ENCODE data around the gene ZNG1C. TPM values are rescaled to one million over a fixed set of nuclear protein-coding genes. Genes with fewer than 3 reads are reported as not detected.
"Not testable (repeated sequence)": the region's sequence is repeated elsewhere in the genome, so short reads cannot be mapped to it uniquely, and the experiment has no call there.

Gene ZNG1C
- 24.8 TPM for total RNA-seq

DNA sequence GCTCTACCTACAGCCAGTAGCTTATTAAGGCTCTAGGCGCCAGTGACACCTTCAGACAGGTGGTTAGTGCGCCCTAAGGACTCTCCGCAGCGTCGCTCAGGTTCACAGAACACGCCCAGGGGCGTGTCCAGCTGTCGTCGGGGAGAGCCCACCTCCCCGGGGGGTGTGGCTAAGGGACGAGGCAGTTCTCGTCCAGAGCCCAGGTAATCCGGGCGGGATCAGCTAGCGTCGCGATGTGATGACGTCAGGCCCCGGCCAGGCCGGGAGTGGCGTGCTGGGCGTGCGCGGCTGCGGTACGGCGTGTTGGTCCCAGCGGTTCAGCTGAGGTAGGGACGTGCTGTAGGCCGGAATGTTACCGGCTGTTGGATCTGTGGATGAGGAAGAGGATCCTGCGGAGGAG is at the start of gene ZNG1C:
ZNG1C (plus strand) TSS at position 301 of the 400 bp plus-strand sequence; CDS start at position 350, 49 bp downstream.
- H3K4me3 ChIP-seq; intact Hi-C loops (cut with DNase I); H3K27me3 ChIP-seq; H3K4me1 ChIP-seq; H3K27ac ChIP-seq; H3K36me3 ChIP-seq; H3K9me3 ChIP-seq; DNase-seq (ENCODE audit: extremely low spot score in 2 of 2): not testable (repeated sequence)

DNA sequence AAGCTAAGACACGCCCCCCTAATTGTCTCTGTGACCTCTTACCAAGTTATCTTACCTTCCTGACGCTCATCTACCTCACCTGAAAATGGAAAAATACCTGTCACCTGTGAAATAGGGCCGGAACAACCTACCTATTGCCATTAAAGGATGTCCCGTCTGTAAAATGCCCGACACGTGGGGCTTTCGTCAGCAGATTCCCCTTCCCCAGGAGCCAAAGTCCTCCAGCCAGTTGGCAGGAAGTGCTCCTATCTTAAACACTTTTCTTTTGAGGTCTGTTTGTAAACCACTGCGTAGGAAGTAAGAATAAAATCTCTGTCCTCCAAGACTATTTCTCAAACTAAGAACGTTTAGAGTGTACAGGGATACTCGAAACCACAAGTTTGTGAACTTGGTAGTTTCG is 654 bp downstream of the ZNG1C start:
- intact Hi-C loops (cut with DNase I); H3K4me3 ChIP-seq; H3K27ac ChIP-seq; H3K9me3 ChIP-seq; H3K36me3 ChIP-seq; H3K4me1 ChIP-seq; DNase-seq (ENCODE audit: extremely low spot score in 2 of 2); H3K27me3 ChIP-seq: not testable (repeated sequence)

DNA sequence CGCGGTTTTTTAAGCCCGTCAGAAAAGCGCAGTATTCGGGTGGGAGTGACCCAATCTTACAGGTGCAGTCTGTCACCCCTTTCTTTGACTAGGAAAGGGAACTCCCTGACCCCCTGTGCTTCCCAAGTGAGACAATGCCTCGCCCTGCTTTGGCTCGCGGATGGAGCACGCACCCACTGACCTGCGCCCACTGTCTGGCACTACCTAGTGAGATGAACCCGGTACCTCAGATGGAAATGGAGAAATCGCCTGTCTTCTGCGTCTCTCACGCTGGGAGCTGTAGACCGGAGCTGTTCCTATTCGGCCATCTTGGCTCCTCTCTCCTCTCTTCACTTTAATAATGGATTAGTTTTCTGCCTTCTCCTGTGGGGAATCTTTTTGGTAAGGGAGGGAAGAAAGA is 39.3 kb downstream of the ZNG1C start:
- H3K27me3 ChIP-seq; intact Hi-C loops (cut with DNase I); H3K36me3 ChIP-seq; H3K27ac ChIP-seq; H3K4me3 ChIP-seq; DNase-seq (ENCODE audit: extremely low spot score in 2 of 2); H3K9me3 ChIP-seq; H3K4me1 ChIP-seq: not testable (repeated sequence)

DNA sequence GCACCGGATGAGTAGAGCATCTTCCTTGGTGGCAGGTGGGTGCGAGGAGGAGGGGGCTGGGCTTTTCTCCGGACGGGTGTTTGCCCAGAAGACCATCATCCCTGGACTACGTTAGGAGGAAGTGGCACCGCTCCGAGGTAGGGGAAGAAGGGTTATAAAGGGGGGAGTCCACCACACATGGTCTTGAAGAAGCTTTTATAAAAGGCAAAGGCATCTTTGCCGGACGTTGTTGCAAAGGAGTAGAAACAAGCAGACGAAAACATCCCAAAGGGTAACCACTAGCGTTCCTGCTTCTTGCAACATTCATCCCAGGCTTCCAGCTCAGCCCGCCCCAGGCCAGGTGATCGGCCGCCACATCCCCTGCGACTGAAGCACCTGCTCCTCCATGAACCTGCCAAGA is 60.8 kb downstream of the ZNG1C start, which contains the start of gene FOXD4L3:
FOXD4L3 (plus strand) TSS at position 301 of the 400 bp plus-strand sequence; CDS start at position 386, 85 bp downstream.
- intact Hi-C loops (cut with DNase I); H3K4me3 ChIP-seq; H3K36me3 ChIP-seq; H3K4me1 ChIP-seq; H3K27me3 ChIP-seq; H3K27ac ChIP-seq; H3K9me3 ChIP-seq; DNase-seq (ENCODE audit: extremely low spot score in 2 of 2): not testable (repeated sequence)

DNA sequence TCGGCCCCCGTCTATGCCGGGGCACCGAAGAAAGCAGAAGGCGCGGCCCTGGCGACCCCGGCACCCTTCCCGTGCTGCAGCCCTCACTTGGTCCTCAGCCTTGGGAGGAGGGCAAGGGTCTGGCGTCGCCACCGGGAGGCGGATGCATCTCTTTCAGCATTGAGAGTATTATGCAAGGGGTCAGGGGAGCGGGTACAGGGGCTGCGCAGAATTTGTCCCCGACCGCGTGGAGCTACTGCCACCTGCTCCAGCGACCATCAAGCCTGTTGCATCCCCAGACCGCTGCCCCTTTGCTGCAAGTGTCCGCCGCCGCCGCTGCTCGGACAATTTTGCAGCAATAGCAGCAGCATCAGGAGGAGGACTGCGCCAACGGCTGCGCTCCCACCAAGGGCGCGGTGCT is 62.0 kb downstream of the ZNG1C start:
- H3K36me3 ChIP-seq; H3K27ac ChIP-seq; DNase-seq (ENCODE audit: extremely low spot score in 2 of 2); H3K4me3 ChIP-seq; H3K27me3 ChIP-seq; H3K4me1 ChIP-seq; intact Hi-C loops (cut with DNase I); H3K9me3 ChIP-seq: not testable (repeated sequence)

DNA sequence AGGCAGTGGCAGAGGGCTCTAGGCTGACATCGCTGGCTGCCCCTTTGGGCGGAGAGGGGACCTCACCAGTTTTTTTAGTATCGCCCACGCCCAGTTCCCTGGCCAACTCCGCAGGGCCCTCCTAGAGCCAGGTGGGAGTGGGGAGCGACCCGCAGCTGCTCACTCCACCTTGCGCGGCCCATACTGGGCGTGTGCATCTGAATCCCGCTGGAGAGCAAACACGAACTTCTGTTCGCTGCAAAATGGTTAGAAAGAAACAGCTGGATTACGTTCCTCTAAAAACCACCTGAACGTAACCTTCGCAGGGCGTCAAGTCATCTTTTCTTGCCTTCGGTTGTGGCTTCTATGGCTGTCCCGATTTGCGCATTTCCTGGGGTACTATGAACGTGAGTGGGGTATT is 62.4 kb downstream of the ZNG1C start:
- H3K27me3 ChIP-seq; H3K36me3 ChIP-seq; H3K4me1 ChIP-seq; H3K27ac ChIP-seq; H3K4me3 ChIP-seq; intact Hi-C loops (cut with DNase I); DNase-seq (ENCODE audit: extremely low spot score in 2 of 2); H3K9me3 ChIP-seq: not testable (repeated sequence)

DNA sequence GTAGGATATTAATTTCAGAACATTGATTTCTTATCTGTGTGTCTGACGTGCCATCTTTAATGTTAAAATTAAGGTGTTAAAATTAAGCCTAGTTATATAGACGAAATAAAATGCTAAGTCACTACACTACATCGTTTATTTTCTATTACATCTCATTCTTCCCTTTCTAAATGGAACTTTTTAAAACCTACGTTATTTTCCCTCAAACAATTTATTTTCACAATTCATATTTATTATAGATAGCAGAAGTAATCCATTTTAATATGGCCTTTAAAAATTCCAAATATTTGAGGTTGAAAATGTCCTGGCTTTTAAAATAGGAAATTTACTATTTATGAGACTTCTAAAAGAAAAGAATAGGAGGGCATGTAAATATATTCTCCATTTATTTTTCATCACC is 63.0 kb downstream of the ZNG1C start:
- DNase-seq (ENCODE audit: extremely low spot score in 2 of 2); H3K9me3 ChIP-seq; H3K4me1 ChIP-seq; intact Hi-C loops (cut with DNase I); H3K36me3 ChIP-seq; H3K4me3 ChIP-seq; H3K27me3 ChIP-seq; H3K27ac ChIP-seq: not testable (repeated sequence)

DNA sequence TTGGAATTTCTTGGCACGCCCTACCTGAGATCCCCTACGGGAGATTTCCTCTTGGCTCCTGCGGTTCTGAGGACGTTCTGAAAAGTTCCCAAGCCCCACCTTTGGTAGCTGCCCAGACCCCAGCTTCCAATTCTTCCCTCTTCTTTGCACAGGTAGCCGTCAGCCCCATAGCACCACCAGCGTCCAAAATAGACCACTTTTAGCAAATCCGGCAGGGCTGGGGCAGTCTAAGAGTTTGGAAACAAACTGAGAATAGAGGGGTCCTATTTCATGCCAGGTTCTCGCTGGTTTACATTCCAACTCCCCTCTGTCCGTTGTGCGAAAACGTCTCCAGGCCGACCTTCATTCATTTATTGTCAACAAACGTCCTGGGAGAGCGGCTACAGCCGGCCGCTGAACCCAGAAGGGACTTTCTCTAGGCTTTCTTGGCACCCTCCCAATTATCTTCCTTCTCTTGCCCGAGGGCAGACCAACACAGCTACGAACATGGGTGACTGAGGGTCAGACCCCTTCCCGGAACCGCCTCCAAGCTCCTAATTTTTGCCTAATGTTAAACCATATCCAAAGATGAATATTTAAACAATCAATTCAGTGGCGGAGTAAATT is 64.0 kb downstream of the ZNG1C start:
- intact Hi-C loops (cut with DNase I); H3K9me3 ChIP-seq; H3K27ac ChIP-seq; DNase-seq (ENCODE audit: extremely low spot score in 2 of 2); H3K4me1 ChIP-seq; H3K27me3 ChIP-seq; H3K4me3 ChIP-seq; H3K36me3 ChIP-seq: not testable (repeated sequence)

DNA sequence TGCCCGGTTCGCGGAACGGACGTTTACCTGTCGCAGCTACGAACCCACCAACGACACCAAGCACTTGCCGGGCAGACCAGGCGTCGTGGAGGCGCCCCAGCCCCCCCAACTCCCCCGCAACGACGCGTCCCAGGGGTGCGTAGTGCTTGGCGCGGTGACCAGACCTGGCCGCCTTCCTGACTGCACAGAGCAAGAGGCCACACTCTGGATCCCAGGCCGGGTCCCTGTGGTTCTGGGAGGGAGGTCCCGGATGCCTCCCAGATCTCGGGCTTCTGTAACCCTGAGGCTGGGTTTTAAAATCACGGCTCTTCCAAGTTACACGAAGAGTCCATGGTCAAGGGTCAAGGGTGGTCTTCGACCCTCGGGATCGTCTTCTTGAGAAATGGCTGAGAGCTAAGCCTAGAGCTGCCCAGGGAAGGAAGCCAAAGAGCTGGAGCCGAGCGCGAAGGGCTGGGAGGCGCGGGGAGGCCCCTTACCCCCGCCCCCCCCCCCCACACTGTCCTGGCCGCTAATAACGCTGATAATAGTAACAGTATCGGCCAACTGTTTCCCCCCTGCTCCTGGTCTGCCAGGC is 64.7 kb downstream of the ZNG1C start:
- DNase-seq (ENCODE audit: extremely low spot score in 2 of 2); intact Hi-C loops (cut with DNase I): not testable (repeated sequence)

DNA sequence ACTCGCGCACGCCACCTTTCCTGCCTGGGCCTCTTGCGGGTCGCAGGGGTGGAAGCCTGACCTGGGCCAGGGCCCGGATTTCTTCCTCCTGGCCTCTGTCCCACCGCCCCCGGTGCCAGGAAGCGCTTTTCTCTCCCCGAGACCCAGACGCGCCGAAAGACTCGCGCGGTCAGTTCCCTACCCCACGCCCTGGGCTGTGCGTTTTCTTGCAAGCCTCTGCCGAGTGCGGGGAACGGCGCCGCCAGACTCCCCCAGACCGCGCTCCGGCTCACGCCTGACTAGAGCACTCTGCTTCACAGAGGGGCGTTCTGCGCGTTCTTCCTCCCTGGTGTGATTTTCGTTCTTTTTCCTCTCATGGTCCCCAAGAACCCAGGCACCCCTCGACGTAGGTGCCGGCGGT is 65.3 kb downstream of the ZNG1C start:
- H3K4me3 ChIP-seq; H3K36me3 ChIP-seq; DNase-seq (ENCODE audit: extremely low spot score in 2 of 2); H3K27me3 ChIP-seq; H3K4me1 ChIP-seq; intact Hi-C loops (cut with DNase I); H3K27ac ChIP-seq; H3K9me3 ChIP-seq: not testable (repeated sequence)

More for the DNA sequence above, 64.7 kb downstream of the ZNG1C start:
- H3K27ac ChIP-seq, H3K4me3 ChIP-seq, H3K4me1 ChIP-seq, H3K27me3 ChIP-seq, H3K36me3 ChIP-seq, H3K9me3 ChIP-seq: not testable (repeated sequence)

DNA sequence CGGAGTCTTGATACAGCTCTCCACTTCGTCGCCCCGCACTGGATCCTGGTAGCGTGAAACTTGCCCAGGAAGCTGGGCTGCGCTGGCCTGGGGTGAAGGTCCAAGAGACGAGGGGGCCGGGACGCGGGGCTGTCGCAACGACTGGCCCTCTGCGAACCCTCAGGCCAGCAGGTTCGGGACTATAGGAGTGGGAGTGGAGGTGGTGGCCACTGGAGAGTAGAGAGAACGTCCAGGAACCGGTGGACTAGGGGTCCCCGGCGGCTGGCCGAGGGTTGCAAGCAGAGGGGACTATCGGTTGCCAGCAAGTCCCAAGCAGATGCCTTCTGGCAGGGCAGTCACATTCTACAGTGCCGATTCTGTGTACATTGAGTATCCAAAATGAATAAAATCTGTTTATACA is 65.9 kb downstream of the ZNG1C start:
- H3K27ac ChIP-seq; DNase-seq (ENCODE audit: extremely low spot score in 2 of 2); H3K27me3 ChIP-seq; H3K36me3 ChIP-seq; H3K9me3 ChIP-seq; intact Hi-C loops (cut with DNase I); H3K4me1 ChIP-seq; H3K4me3 ChIP-seq: not testable (repeated sequence)

DNA sequence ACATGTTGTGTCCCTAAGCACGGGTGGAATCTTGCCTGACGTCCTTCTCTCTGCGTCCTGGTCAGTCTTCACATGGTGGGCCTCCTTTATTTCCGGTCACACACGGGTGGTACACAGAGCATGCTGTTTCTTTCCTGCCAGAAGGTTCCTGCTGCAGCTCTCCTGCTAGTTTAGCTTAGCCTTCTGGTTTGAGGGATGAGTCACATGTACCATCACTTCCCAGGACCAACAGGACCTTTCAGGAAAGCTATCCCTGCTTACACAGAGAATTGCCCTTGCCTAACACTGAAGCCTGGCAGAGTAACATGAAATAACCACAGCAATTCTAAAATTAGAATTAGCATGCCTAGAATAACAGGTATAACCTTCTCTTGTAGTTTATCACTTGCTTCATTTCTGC is 69.4 kb downstream of the ZNG1C start:
- H3K9me3 ChIP-seq; H3K4me3 ChIP-seq; intact Hi-C loops (cut with DNase I); H3K4me1 ChIP-seq; DNase-seq (ENCODE audit: extremely low spot score in 2 of 2); H3K27ac ChIP-seq; H3K27me3 ChIP-seq; H3K36me3 ChIP-seq: not testable (repeated sequence)

DNA sequence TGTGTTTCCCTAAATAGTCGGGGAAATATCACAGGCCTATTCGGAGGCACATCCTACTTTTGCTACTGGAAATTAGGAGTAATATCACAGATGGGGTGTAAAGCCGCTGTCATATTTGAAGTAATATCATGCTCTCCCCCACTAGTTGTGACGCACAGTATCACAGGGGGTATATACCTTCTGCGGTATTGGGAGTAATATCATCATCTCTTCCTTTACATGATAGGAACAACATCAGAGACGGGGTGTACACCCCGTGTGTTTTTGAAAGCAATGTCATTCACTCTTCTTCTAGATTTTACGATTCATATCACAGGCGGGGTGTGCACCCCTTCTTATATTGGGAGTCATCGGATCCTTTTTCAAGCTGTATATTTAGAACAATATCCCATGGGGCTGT is 76.4 kb downstream of the ZNG1C start:
- H3K27me3 ChIP-seq; H3K36me3 ChIP-seq; H3K9me3 ChIP-seq; H3K27ac ChIP-seq; DNase-seq (ENCODE audit: extremely low spot score in 2 of 2); intact Hi-C loops (cut with DNase I); H3K4me1 ChIP-seq; H3K4me3 ChIP-seq: not testable (repeated sequence)

DNA sequence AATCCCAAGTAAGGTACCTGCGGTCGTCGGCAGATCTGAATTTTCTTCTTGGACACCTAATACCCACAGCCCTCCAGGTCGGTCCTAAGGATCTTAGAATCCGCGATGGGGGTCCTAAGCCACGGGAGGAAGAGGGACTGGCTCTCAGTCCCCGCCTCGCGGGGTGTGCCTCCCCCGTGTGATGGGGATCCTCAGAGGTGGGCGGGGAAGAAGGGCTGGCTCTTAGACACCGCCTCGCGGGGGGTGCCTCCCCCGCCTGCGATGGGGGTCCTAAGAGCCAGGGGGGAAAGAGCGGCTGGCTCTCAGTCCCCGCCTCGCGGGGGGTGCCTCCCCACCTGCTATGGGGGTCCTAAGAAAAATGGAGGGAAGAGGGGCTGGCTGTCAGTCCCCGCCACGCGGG is 82.0 kb downstream of the ZNG1C start:
- H3K36me3 ChIP-seq; H3K9me3 ChIP-seq; DNase-seq (ENCODE audit: extremely low spot score in 2 of 2); H3K27ac ChIP-seq; H3K4me1 ChIP-seq; H3K4me3 ChIP-seq; intact Hi-C loops (cut with DNase I); H3K27me3 ChIP-seq: not testable (repeated sequence)

All from vagina (tissue), 2 donors.